HuH-7 (cell line): ENCODE measurements around the gene SLC12A8.

ENCODE experiments used
- DNase-seq: peaks from one replicate; pipeline ENCODE4 v3.0.0; 2011; ENCODE audit warnings: low spot score

The SLC12A8 gene

GRCh38 chr3:125151916-125152315 lies 60.6 kb downstream of the SLC12A8 start:
- DNase-seq: no peak

DNA sequence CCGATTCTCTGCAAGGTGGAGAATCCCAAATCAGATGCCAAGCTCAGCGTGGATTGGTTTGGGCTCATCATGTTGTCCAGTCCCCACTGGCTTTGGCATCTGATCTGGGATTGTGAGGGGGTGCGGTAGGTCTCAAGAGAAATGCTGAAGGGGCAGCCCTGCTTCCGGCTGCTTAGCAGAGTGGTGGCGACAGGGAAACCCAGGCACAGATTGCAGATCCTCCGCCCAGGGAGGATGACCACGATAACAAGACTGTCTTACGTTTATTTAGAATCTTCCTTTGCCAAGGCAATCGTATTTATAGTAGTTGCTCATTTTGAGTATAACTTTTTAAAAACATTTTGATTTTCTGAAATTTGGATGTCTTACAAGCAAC lies 61.1 kb downstream of the SLC12A8 start:
- DNase-seq: no peak

DNA sequence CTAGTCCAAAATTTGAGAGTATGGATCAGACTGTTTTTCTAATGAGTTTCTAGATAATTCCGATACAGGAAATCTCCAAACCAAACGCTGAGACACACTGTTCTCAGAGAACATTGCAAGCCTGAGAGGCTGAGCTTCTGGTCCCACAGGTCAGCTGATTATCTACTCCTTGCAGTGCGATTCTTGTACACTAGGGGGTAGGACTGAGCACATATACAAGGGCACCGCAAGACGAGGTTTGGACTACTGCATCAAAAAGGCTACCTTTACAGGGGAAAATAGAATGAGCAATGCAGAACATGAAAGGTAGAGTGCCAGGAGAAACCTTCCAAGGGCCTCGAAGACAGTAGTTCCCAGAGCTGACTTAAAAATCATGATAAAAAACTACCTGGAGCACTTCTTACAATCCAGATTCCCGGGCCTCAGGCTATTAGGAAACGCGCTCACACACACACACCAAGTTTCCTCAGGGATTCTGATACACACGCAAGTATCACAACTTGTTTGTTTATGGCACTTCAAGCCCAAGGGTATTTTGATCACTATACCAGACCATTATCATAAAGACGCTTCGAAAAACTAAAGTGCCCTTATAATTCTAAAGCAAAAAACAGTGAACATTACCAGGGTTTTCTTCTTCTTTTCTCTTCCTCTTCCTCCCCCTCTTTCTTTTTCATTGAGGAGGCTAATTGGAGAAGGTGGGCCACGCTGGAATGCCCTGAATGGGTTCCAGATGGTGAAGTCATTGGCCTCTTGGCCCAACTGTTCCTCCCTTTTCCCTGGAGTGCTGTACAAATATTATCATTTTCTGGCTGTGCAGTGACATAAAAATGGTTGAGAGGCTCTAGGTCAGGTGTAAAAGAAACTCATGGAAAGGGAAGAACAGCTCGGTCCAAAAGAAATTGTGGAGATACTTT lies 61.8 kb downstream of the SLC12A8 start:
- DNase-seq: peak; percentile 76

- DNase-seq: no peak
These were observed 63.1 kb downstream of the SLC12A8 start for GRCh38 chr3:125149462-125149861.

DNA sequence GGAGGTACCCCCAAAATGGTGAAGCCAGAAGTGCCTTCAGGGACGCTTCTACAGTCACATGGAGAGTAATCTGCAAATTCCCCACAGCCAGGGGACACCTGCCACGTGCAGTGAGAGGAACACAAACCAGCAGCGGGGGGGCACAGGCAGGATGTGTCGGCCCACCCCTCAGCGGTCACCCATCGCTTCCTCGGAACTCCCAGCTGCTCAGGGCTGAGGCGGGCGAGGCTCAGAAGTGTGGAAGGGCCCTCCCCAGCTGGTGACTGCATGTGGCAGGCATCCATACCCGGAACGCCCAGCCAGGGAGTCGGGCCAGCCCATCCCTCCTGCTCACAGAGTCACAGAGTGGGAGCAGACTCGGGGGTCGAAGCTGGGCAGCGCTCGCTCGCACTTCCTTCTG lies 63.7 kb downstream of the SLC12A8 start:
- no peak for DNase-seq

DNA sequence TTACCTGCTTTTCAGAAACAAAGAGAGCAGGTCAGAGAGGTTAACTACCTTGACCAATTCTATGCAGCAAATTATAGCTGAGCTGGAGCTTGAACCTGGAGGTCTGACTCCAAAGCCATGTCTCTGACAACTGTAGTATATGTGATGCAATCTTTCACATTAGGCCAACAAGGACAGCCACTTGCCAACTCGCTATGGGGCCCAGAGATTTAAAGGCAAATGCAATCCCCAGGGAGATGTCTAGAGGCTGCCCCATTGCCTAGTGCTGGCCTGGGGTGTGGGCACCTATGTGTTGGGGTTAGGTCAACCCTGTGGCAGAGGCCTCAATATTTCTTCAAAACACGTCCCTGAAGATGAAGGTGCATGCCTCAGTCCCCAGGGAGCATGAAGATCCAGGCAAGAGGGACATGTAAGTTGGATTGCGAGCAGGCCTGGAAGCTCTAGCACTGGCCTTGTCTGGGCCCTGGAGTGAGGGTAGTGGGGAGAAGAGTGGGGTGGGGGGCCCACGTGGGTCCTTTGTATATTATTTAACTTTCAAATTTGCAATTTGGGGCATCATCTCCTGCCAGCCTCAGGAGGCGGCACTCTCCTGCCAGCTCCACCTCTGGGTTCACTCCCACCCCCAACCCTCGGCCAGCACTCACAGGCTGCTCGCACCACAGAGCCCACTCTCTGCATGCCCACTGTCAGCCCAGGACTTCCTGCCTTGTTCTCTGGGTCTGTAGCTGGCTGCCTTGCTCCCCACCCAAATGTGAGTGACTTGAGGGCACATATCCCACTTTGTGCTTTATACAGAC lies 64.3 kb downstream of the SLC12A8 start:
- DNase-seq: peak; percentile 44

DNA sequence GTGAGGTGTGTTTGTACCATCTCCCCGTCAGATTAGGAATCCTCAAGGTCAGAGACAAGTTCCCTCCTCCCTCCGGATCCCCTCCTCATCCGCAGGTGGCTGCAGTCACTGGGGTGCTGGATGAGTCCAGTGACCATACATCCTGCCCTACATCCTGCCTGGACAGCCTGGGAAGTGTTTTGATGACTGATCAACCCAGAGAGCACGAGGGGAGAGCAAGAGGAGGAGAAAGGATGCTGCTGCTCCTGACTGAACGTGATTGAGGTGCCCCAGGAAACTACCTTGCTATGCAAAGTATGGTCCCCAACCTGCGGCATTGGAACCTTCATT lies 65.1 kb downstream of the SLC12A8 start:
- DNase-seq: no peak

GRCh38 chr3:125146626-125147490 lies 65.7 kb downstream of the SLC12A8 start:
- no peak for DNase-seq

DNA sequence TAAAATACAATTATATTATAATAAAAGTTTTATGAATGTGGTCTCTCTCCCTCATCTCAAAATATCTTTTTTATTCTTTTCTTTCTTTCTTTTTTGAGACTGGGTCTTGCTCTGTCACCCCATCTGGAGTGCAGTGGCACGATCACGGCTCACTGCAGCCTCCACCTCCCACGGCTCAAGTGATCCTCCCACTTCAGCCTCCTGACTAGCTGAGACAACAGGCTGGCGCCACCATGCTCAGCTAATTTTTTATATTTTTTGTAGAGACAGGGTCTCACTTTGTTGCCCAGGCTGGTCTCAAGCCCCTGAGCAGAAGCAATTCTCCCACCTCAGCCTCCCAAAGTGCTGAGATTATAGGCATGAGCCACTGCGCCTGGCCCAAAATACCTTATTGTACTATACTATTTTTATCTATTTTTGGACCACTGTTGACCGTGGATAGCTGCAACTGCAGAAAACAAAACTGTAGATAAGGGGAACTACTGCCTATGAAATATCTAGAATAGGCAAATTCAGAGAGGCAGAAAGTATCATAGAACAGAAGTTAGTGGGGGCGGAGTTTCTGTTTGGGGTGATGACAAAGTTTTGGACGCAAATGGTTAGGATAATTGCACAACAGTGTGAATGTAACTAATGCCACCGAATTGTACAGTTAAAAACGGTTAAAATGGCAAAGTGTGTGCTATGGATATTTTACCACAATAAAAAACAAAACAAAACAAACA lies 66.6 kb downstream of the SLC12A8 start:
- DNase-seq: no peak

DNA sequence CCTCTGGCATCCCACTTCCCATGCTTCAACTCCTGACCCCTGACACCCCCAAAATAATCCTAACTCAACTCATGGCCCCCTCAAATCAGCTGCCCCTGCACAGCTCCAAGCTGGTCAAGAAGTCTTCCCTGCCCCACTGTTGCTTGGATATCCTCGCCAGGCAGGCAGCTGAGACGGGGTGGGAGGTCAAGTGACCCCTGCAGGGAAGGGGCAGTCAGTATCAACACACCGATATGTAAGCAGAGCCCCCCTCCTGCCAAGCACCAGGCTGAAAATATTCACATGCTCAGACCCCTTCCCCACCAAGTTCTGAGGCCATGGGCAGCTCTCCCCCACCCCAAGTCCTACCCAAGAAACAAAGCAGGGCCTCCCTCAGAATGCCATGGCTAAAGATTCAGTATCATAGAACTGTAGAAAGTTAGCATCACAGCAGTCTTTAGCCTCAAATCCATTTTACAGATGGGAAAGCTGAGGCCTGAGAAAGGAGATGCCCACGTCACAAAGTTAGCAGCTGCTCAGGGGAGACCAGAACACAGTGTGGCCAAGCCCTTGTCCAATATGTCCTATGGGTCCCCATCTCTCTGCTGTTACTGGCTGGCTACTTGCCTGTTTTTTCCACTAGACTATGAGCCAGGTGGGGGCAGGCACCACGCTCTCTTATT lies 67.8 kb downstream of the SLC12A8 start:
- no peak for DNase-seq

DNA sequence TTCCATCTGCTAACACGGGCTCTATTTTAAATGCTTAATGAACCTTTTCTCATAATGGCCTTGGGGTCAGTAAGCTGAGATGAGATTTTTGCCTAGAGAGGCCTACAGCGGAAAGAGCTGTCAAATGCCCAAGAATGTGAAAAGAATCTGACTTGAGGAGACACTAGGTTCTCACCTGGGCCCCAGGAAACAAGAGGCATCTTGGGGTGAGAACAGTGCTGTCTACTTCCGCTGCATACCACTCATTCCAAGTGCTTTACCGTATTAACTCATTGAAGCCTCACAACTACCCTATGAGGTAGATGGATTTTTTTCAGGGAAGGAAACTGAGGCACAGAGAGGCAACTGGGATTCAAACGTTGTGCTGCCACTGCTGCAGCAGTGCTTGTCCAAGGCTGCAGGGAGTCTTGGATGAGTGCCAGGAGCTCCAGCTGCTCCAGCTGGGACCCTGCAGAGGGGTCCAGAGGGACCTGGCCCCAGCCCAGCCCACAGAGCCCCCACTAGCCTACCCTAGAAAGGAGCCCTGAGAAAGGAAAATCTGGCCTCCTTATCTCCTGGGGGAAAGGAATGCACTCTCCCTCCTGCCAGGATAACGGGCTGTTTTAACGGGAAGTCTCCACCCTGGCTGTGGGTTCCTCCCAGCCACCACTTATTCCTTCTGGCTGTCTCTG lies 68.4 kb downstream of the SLC12A8 start:
- no peak for DNase-seq

DNA sequence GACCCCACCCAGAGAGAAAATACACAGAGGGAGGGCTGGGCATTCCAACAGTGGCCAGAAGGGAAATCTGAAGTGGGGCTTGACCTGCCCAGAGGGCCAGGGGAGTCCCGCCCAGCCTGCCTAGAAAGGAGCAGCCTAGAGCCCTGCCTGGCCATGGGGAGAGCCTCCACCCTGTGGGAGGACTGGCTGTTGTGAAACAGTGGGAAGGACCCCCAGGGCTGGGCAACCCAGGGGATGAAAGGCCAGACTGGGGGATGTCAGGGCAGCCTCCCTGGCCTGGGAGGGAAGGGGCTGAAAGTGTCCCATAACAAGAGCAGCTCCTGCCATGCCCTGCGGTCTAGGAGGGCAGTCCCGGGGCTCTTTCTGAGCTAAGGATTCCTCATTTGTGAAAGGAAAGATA lies 69.0 kb downstream of the SLC12A8 start:
- DNase-seq: no peak

GRCh38 chr3:125142940-125143339 lies 69.6 kb downstream of the SLC12A8 start:
- no peak for DNase-seq

DNA sequence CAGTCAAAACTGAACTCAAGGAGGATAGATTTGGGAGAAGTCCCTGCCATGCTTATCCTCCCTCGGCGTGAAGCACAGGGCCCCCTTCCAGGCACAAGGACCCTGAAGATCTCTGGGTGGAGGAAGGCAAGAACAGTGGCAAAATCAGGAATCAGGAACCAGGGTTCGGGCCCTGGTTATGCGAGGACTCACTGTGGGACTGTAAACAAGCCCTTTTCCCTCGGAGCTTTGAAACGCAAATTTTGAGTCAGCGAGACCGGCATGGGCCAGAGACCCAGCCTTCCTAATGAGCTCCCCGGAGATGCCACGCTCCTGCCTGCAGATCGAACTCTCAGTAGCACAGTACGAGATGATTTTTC lies 70.1 kb downstream of the SLC12A8 start:
- no peak for DNase-seq

GRCh38 chr3:125141596-125142419 lies 70.7 kb downstream of the SLC12A8 start:
- no peak for DNase-seq

GRCh38 chr3:125140818-125141595 lies 71.5 kb downstream of the SLC12A8 start:
- no peak for DNase-seq

- no peak for DNase-seq
These were observed 72.3 kb downstream of the SLC12A8 start for GRCh38 chr3:125140011-125140817.

GRCh38 chr3:125139386-125139785 lies 73.2 kb downstream of the SLC12A8 start:
- no peak for DNase-seq
